MCF 10A (cell line): ENCODE measurements around the gene HOXA6. TPM values are rescaled to one million over a fixed set of nuclear protein-coding genes. Genes with fewer than 3 reads are reported as not detected.

Source experiments
- BruUV-seq: library from RNA; stranded (reverse); fragments of 400-500 nt; replicated peaks from 2 replicates; lab custom pipeline; 2021; lab: Mats Ljungman, UMichigan
- CTCF ChIA-PET: fragments of 300-600 bp; sonication (Branson Sonifier 250); formaldehyde crosslinking; extraction: SDS; loops from one replicate; lab custom pipeline; 2021; ENCODE audit warnings: antibody characterized with exemption, inconsistent platforms; lab: Yijun Ruan, JAX
- POLR2A ChIA-PET: fragments of 300-600, 350-650 bp; sonication (Branson Sonifier 250); formaldehyde crosslinking; extraction: SDS; loops from one replicate; lab custom pipeline; 2020; ENCODE audit warnings: antibody characterized with exemption, inconsistent platforms; lab: Yijun Ruan, JAX
- DNase-seq: peaks from one replicate; pipeline ENCODE4 v3.0.0-alpha.2; 2018; ENCODE audit not compliant: unreplicated experiment
- H3K27ac Mint-ChIP-seq: one replicate; pipeline ENCODE4 v1.8.0; 2022; ENCODE audit warnings: mild to moderate bottlenecking, low read depth, mixed read lengths; ENCODE audit not compliant: unreplicated experiment
- H3K27me3 Mint-ChIP-seq: one replicate; pipeline ENCODE4 v1.8.0; 2022; ENCODE audit warnings: mixed read lengths; ENCODE audit not compliant: insufficient read depth, unreplicated experiment
- H3K36me3 Mint-ChIP-seq: one replicate; pipeline ENCODE4 v1.8.0; 2022; ENCODE audit warnings: mild to moderate bottlenecking, moderate library complexity, mixed read lengths; ENCODE audit not compliant: insufficient read depth, unreplicated experiment
- H3K4me1 Mint-ChIP-seq: one replicate; pipeline ENCODE4 v1.8.0; 2022; ENCODE audit warnings: mixed read lengths; ENCODE audit not compliant: insufficient read depth, unreplicated experiment
- H3K4me3 Mint-ChIP-seq: one replicate; pipeline ENCODE4 v1.8.0; 2022; ENCODE audit warnings: mild to moderate bottlenecking, moderate library complexity, mixed read lengths; ENCODE audit not compliant: unreplicated experiment
- H3K9me3 Mint-ChIP-seq: one replicate; pipeline ENCODE4 v1.8.0; 2022; ENCODE audit warnings: mixed read lengths; ENCODE audit not compliant: unreplicated experiment
- intact Hi-C: fragments of 100-400 bp; cut with micrococcal nuclease; formaldehyde crosslinking; loops from 2 replicates; pipeline ENCODE4 v1.14.1; 2022
- total RNA-seq: library from RNA; stranded (reverse); gene quantifications from 2 replicates; pipeline ENCODE4 v1.2.3, GENCODE V29; 2022
- TF ChIP-seq, protein P1 (sequence below): fragments of 200-600 bp; IDR thresholded peaks from one replicate; pipeline ENCODE4 v1.8.0; 2022; ENCODE audit warnings: antibody characterized with exemption, mild to moderate bottlenecking; ENCODE audit not compliant: unreplicated experiment

The HOXA6 gene
- total RNA-seq, 1 experiment from 2014 or later, result 0.96 TPM

GRCh38 chr7:27154901-27155815 lies 7.6 kb upstream of the HOXA6 start:
- Mint-ChIP-seq H3K27ac (no peak overlapping the region), H3K4me3 (peak overlapping the region; percentile 66), H3K36me3 (peaks cover 7% of the 10 kb centered on the region), H3K4me1 (peaks cover 18% of the 10 kb centered on the region), H3K27me3 (no peaks in the 10 kb centered on the region), H3K9me3 (no peaks in the 10 kb centered on the region)
- CTCF ChIA-PET, result interaction anchor here (1.2 to 1.8 kb wide), 3 partner anchors 11 to 472 kb away, joined by 3 to 4 read pairs (median 3); no protein-coding TSS in a partner anchor
- POLR2A ChIA-PET, result no interaction called here
- no peak for DNase-seq
- TF ChIP-seq, protein P1, sequence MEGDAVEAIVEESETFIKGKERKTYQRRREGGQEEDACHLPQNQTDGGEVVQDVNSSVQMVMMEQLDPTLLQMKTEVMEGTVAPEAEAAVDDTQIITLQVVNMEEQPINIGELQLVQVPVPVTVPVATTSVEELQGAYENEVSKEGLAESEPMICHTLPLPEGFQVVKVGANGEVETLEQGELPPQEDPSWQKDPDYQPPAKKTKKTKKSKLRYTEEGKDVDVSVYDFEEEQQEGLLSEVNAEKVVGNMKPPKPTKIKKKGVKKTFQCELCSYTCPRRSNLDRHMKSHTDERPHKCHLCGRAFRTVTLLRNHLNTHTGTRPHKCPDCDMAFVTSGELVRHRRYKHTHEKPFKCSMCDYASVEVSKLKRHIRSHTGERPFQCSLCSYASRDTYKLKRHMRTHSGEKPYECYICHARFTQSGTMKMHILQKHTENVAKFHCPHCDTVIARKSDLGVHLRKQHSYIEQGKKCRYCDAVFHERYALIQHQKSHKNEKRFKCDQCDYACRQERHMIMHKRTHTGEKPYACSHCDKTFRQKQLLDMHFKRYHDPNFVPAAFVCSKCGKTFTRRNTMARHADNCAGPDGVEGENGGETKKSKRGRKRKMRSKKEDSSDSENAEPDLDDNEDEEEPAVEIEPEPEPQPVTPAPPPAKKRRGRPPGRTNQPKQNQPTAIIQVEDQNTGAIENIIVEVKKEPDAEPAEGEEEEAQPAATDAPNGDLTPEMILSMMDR, result no peak
- intact Hi-C loops, result no loop called here
- BruUV-seq, result no TSS peak

DNA sequence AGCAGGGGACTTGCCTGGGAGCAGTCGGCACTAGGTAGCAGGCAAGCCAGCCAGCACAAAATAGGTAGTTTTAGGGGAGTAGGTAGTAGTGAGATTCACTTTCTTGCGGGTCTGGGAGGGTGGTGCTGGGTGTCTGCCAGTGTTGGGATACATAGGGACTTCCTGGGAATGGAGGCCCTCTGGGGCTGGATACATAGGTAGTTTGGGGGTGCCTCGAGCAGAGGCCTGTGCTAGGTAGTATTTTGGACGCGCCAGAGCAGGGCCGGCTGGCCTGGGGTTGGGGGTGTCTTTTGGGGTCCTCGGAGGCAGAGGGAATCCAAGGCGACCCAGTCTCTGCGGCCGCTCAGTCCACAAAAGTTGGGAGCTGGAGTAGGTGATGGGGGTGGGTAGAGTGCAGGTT lies 6.8 kb upstream of the HOXA6 start:
- ChIA-PET POLR2A (interaction anchor here (0.6 kb wide), 1 partner anchor 954 kb away, joined by 3 read pairs; no protein-coding TSS in a partner anchor), CTCF (interaction anchor here (0.5 to 1.4 kb wide), 3 partner anchors 14 to 472 kb away, joined by 3 read pairs; no protein-coding TSS in a partner anchor)
- Mint-ChIP-seq H3K36me3 (no peaks in the 10 kb centered on the region), H3K4me1 (peaks cover 12% of the 10 kb centered on the region), H3K9me3 (no peaks in the 10 kb centered on the region), H3K27me3 (no peaks in the 10 kb centered on the region), H3K27ac (no peak overlapping the region), H3K4me3 (no peak overlapping the region)
- intact Hi-C loops, result no loop called here
- DNase-seq, result no peak
- TF ChIP-seq, protein P1, result no peak
- BruUV-seq, result no TSS peak

GRCh38 chr7:27153526-27153925 lies 6.0 kb upstream of the HOXA6 start:
- no TSS peak for BruUV-seq
- Mint-ChIP-seq H3K4me1 (peaks cover 12% of the 10 kb centered on the region), H3K4me3 (no peak overlapping the region), H3K36me3 (no peaks in the 10 kb centered on the region), H3K27me3 (no peaks in the 10 kb centered on the region), H3K9me3 (no peaks in the 10 kb centered on the region), H3K27ac (no peak overlapping the region)
- ChIA-PET POLR2A (interaction anchor here (0.9 kb wide), 1 partner anchor 478 kb away, joined by 3 read pairs; no protein-coding TSS in a partner anchor), CTCF (interaction anchor here (0.8 to 1.4 kb wide), 3 partner anchors 10 to 471 kb away, joined by 3 read pairs; no protein-coding TSS in a partner anchor)
- no peak for DNase-seq
- intact Hi-C loops, result no loop called here
- TF ChIP-seq, protein P1, result no peak

GRCh38 chr7:27152816-27153442 lies 5.4 kb upstream of the HOXA6 start:
- ChIA-PET CTCF (interaction anchor here (0.6 to 5.8 kb wide), 4 partner anchors 9 to 1262 kb away, joined by 3 to 57 read pairs (median 4); no protein-coding TSS in a partner anchor), POLR2A (interaction anchor here (0.9 kb wide), 1 partner anchor 478 kb away, joined by 3 read pairs; no protein-coding TSS in a partner anchor)
- BruUV-seq, result no TSS peak
- H3K27me3 Mint-ChIP-seq, result no peaks in the 10 kb centered on the region
- H3K27ac Mint-ChIP-seq, result no peak overlapping the region
- intact Hi-C loops, result no loop called here
- no peak overlapping the region for H3K4me3 Mint-ChIP-seq
- TF ChIP-seq, protein P1, result no peak
- no peak for DNase-seq
- H3K9me3 Mint-ChIP-seq, result no peaks in the 10 kb centered on the region
- H3K4me1 Mint-ChIP-seq, result peaks cover 16% of the 10 kb centered on the region
- no peaks in the 10 kb centered on the region for H3K36me3 Mint-ChIP-seq
